ENCODE data around the gene RNF224. TPM values are rescaled to one million over a fixed set of nuclear protein-coding genes. Genes with fewer than 3 reads are reported as not detected.

The RNF224 gene
- total and polyA plus RNA-seq, 2 of the 13 experiments (the other 11 are each of a cell fraction or from before 2014, with no cell fraction given), result 0.09 TPM; not detected in 1

DNA sequence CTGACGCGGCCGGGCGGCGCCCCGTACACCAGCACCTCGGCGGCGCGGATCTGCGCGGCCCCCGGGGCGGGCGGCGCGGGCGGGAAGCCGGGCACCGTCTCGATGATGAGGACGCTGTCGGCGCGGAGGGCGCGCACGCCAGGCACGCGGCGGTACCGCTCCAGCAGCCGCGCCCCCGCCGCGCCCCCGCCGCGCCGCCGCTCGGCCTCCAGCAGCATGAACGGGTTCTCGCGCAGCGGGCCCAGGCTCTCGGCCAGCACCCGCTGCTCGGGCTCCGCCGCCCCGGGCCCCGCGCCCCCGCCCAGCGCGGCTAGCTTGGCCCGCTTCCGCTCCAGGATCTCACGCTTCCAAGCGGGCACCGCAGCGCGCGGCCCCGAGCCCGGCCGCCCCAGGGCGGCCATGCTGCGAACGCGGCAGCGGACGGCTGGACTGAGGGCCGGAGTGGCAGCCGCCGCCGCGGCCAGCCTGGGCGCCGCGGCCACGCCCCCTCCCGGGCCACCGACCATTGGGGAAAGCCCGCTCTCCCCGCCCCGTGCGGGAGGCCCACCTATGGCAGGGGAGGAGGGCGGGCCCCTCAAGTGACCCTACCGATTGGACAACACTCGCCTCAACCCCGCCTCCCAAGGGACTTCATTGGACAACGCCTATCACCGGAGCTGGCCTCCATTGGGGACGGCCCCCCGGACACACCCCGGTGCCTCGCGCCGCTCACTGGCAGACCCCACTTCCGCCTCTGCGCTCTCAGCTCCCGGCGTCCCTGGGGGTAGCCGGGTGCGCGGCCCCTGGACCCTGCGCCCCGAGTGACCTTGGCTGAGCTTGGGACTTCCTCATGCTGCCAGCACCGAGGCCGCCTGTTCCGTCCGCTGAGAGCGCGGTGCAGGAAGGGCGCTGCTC, 26.7 kb upstream of the RNF224 start, which contains the start of gene TPRN (continued):
- TF ChIP-seq CEBPB (IDR thresholded peaks at IDR 0.05; ENCODE audit: borderline replicate concordance, low read depth, low read length), result no peak
- no peak for TF ChIP-seq EZH2 (conservative IDR thresholded peaks at IDR 0.05; ENCODE audit: low read depth, low read length)
- TF ChIP-seq HOXA7 (CRISPR knock-in tag; IDR thresholded peaks at IDR 0.05), result no peak
- no peak for TF ChIP-seq RBM39 (IDR thresholded peaks at IDR 0.05; ENCODE audit: low read depth, low read length, poor library complexity, severe bottlenecking)
- TF ChIP-seq SKI (IDR thresholded peaks at IDR 0.05; ENCODE audit: partially characterized antibody), result peak; percentile 38
- TF ChIP-seq ETV5 (CRISPR knock-in tag; IDR thresholded peaks at IDR 0.05; ENCODE audit: borderline replicate concordance), result peak; percentile 91
- TF ChIP-seq NR2C2 (CRISPR knock-in tag; IDR thresholded peaks at IDR 0.05; ENCODE audit: borderline replicate concordance), result peak; percentile 74
- TF ChIP-seq, protein P1, sequence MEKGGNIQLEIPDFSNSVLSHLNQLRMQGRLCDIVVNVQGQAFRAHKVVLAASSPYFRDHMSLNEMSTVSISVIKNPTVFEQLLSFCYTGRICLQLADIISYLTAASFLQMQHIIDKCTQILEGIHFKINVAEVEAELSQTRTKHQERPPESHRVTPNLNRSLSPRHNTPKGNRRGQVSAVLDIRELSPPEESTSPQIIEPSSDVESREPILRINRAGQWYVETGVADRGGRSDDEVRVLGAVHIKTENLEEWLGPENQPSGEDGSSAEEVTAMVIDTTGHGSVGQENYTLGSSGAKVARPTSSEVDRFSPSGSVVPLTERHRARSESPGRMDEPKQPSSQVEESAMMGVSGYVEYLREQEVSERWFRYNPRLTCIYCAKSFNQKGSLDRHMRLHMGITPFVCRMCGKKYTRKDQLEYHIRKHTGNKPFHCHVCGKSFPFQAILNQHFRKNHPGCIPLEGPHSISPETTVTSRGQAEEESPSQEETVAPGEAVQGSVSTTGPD (CRISPR knock-in tag; IDR thresholded peaks at IDR 0.05), result no peak
- TF ChIP-seq ZNF256 (CRISPR knock-in tag; conservative IDR thresholded peaks at IDR 0.05), result no peak
- TF ChIP-seq ZNF572 (CRISPR knock-in tag; IDR thresholded peaks at IDR 0.05), result 0 out of 2 replicates have a peak, but pooled peaks have one; percentile 64
- TF ChIP-seq, protein P2, sequence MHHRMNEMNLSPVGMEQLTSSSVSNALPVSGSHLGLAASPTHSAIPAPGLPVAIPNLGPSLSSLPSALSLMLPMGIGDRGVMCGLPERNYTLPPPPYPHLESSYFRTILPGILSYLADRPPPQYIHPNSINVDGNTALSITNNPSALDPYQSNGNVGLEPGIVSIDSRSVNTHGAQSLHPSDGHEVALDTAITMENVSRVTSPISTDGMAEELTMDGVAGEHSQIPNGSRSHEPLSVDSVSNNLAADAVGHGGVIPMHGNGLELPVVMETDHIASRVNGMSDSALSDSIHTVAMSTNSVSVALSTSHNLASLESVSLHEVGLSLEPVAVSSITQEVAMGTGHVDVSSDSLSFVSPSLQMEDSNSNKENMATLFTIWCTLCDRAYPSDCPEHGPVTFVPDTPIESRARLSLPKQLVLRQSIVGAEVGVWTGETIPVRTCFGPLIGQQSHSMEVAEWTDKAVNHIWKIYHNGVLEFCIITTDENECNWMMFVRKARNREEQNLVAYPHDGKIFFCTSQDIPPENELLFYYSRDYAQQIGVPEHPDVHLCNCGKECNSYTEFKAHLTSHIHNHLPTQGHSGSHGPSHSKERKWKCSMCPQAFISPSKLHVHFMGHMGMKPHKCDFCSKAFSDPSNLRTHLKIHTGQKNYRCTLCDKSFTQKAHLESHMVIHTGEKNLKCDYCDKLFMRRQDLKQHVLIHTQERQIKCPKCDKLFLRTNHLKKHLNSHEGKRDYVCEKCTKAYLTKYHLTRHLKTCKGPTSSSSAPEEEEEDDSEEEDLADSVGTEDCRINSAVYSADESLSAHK (CRISPR knock-in tag; IDR thresholded peaks at IDR 0.05; ENCODE audit: borderline replicate concordance), result no peak
- TF ChIP-seq, protein P3, sequence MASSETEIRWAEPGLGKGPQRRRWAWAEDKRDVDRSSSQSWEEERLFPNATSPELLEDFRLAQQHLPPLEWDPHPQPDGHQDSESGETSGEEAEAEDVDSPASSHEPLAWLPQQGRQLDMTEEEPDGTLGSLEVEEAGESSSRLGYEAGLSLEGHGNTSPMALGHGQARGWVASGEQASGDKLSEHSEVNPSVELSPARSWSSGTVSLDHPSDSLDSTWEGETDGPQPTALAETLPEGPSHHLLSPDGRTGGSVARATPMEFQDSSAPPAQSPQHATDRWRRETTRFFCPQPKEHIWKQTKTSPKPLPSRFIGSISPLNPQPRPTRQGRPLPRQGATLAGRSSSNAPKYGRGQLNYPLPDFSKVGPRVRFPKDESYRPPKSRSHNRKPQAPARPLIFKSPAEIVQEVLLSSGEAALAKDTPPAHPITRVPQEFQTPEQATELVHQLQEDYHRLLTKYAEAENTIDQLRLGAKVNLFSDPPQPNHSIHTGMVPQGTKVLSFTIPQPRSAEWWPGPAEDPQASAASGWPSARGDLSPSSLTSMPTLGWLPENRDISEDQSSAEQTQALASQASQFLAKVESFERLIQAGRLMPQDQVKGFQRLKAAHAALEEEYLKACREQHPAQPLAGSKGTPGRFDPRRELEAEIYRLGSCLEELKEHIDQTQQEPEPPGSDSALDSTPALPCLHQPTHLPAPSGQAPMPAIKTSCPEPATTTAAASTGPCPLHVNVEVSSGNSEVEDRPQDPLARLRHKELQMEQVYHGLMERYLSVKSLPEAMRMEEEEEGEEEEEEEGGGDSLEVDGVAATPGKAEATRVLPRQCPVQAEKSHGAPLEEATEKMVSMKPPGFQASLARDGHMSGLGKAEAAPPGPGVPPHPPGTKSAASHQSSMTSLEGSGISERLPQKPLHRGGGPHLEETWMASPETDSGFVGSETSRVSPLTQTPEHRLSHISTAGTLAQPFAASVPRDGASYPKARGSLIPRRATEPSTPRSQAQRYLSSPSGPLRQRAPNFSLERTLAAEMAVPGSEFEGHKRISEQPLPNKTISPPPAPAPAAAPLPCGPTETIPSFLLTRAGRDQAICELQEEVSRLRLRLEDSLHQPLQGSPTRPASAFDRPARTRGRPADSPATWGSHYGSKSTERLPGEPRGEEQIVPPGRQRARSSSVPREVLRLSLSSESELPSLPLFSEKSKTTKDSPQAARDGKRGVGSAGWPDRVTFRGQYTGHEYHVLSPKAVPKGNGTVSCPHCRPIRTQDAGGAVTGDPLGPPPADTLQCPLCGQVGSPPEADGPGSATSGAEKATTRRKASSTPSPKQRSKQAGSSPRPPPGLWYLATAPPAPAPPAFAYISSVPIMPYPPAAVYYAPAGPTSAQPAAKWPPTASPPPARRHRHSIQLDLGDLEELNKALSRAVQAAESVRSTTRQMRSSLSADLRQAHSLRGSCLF (CRISPR knock-in tag; IDR thresholded peaks at IDR 0.05; ENCODE audit: borderline replicate concordance), result no peak
- TF ChIP-seq ZNF703 (CRISPR knock-in tag; IDR thresholded peaks at IDR 0.05; ENCODE audit: borderline replicate concordance), result no peak
- TF ChIP-seq, protein P4, sequence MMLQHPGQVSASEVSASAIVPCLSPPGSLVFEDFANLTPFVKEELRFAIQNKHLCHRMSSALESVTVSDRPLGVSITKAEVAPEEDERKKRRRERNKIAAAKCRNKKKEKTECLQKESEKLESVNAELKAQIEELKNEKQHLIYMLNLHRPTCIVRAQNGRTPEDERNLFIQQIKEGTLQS (CRISPR knock-in tag; IDR thresholded peaks at IDR 0.05), result peak; percentile 50; the same call in 1 of the 2 replicates
- TF ChIP-seq CREB1 (IDR thresholded peaks at IDR 0.05), result peak; percentile 56; the same call in 1 of the 2 replicates
- peak; percentile 75 for TF ChIP-seq CREB1 (CRISPR knock-in tag; IDR thresholded peaks at IDR 0.05)
- no peak for TF ChIP-seq ZBTB3 (CRISPR knock-in tag; IDR thresholded peaks at IDR 0.05; ENCODE audit: borderline replicate concordance, low read depth)
- TF ChIP-seq GABPA (IDR thresholded peaks at IDR 0.05; ENCODE audit: low read depth, low read length), result no peak
- TF ChIP-seq GABPA (CRISPR knock-in tag; IDR thresholded peaks at IDR 0.05; ENCODE audit: low read depth), result peak; percentile 84
- no peak for TF ChIP-seq CHD2 (IDR thresholded peaks at IDR 0.05; ENCODE audit: low read depth, low read length)
